LNCAP (cell line): ENCODE data around the gene NBPF3.

Experiments
- TF ChIP-seq, protein P1 (sequence below): fragments of 450-650 bp; IDR thresholded peaks from 2 replicates; pipeline ENCODE4 v1.5.1; 2017; ENCODE audit warnings: mild to moderate bottlenecking

The NBPF3 gene

DNA sequence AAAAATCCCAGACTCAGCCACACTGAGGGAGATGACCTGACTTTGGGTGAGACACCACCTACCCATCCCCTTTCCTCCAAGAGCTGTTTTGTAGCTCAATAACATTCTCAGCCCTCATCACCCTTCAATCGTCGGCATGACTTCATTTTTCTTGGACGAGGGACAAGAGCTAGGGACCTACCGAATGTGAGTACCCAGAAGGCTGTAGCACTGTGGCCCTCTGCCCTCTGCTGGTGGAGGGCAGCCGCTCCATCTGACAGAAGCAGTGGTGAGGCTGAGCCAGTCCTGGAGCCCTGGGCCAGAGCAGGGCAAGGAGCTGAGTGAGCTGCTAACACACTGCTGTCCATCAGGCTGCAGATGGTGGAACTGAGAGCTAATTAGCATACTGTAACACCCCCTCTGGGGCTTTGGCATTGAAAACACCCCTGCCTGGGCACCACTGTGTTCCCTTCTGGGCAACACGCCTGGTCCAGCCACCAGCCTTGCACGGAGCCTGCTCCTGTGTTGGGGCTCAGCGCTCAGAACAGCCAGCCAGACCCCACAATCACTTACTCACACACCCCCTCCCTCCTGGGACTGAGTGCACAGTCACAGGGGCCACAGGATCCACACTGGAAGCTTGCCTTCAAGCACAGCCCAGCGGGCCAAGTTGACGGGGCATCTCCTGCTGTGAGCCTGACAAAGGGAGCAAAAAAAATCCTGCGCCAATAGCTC is 51.0 kb downstream of the NBPF3 start:
- TF ChIP-seq, protein P1, sequence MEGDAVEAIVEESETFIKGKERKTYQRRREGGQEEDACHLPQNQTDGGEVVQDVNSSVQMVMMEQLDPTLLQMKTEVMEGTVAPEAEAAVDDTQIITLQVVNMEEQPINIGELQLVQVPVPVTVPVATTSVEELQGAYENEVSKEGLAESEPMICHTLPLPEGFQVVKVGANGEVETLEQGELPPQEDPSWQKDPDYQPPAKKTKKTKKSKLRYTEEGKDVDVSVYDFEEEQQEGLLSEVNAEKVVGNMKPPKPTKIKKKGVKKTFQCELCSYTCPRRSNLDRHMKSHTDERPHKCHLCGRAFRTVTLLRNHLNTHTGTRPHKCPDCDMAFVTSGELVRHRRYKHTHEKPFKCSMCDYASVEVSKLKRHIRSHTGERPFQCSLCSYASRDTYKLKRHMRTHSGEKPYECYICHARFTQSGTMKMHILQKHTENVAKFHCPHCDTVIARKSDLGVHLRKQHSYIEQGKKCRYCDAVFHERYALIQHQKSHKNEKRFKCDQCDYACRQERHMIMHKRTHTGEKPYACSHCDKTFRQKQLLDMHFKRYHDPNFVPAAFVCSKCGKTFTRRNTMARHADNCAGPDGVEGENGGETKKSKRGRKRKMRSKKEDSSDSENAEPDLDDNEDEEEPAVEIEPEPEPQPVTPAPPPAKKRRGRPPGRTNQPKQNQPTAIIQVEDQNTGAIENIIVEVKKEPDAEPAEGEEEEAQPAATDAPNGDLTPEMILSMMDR: no peak

DNA sequence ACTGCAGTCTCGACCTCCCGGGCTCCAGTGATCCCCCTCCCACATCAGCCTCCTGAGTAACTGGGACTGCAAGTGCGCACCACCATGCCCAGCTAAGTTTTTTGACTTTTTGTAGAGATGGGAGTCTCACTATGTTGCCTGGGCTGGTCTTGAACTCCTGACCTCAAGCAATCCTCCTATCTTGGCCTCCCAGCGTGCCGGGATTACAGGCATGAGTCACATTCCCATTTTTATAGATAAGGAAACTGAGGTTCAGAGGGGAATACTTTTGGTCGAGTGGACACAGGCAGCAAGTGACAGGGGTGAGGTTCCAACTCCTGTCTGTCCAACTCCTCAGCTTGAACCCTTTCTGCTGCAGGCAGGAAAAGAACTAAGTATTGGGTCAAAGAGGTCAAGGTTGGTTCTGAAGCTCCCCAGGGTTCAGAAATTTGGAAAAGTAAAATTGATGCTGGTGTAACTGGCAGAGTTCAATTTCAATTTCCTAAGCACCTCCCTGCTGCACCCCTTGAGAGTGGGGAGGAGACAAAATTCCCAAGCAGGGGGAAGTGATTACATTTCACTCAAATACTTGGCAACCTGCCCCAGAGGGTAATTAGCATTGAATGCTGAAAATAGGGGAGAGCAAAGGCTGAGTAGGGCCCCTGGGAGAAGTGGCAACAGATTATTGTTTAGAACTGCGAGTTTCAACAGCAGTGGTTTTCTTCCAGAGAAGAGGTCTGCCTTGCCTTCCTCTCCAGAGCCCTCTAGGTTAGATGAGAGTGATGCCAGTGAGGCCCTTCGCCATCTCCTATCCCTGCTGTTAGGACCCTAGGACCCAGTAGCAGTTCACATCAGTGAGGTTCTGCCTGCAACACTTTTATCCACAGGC is 51.8 kb downstream of the NBPF3 start:
- TF ChIP-seq, protein P1: no peak

DNA sequence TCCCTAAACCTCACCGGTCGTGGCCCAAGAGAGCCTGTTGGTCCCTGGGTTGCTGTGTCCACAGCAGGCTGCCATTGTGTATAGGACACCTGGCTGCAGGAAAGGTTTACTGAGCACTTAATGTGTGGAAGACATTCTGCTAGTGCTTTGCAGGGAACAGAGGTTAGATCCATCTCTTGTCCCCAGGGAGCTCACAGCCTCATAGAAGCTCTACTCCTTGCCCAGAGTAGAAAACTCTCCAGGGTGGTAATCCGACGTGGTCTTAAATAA is 52.4 kb downstream of the NBPF3 start:
- TF ChIP-seq, protein P1: no peak

DNA sequence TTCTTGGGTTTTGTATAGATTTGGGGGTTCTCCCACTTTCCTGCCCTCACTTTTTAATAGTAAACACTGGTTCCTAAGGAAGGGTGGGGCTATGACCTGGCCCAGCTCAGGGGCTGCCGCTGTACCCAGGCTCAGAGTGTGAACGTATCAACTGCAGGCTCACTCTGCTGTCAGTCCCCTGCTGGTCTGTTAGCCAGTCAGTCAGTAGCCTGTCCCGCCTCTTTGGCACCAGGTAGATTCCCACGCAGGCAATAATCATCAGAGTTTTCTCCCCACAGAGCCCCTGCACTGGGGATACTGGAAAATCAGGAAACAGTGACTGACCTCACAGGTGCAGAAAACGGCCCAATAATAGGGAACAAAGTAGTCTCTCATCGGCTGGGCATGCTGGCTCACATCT is 54.3 kb downstream of the NBPF3 start:
- TF ChIP-seq, protein P1: no peak

DNA sequence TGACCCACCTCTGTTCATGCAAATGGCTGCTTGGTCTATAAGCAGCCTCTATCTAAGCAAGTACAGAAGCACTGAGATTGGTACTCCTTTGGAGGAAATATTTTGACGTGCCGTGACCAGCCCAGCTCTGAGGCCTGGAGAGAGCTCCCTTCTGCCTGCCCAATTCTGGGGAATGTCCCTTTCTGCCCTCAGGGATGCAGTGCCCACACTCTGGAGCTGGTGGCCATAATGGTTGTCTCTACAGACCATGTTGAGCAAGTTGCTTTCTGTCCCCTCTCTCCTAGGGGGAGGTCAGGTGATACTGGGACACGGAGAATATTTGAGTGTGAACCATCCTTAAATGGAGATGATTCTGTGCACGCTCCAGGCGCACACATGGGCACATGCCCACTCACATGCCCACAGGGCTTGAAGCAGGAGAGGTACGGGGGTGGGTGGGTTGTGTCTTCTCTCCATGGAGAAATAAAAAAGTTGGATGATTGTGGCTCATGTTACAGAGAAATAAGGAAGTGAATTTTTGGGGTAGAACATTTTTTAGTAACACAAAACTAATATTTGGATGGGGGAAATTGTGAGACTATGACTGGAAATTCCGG is 55.4 kb downstream of the NBPF3 start:
- TF ChIP-seq, protein P1: no peak

DNA sequence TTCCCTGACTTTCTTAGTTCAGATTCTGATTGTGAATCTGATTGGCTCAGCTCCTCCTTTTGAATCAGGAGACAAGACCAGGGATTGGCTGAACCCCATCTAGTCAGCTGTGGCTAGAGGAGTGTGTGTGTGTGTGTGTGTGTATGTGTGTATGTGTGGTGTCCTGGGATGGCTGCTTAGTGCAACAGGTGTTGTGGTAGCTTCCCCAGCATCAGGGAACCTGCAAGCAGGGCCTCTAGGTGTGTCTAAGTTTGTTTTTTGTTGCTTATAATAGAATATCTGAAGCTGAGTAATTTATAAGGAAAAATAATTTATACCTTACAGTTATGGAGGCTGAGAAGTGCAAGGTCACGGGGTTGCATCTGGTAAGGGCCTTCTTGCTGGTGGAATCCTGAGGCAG is 56.1 kb downstream of the NBPF3 start:
- TF ChIP-seq, protein P1: no peak

DNA sequence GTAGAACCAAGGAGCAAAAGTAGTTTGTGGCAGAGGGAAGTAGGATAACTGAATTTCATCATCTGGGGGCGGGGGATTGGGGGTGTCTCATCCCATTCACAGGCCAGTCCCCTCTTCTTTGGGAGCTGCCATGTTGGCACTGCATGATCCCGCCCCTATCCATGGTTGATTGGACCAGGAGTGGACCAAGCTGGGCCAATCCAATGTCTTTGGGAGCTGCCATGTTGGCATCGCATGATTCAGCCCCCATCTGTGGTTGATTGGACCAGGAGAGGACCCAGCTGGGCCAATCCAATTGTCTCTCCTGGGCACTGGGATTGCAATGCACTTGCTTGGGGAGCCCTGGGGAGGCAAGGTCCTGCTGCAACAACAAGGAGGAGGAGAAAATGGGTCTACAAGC is 56.9 kb downstream of the NBPF3 start:
- TF ChIP-seq, protein P1: no peak
